SIG-M5 (cell line): ENCODE measurements around the gene RDX.
"Not testable (repeated sequence)": the region's sequence is repeated elsewhere in the genome, so short reads cannot be mapped to it uniquely, and the experiment has no call there.

ENCODE experiments used
- DNase-seq: peaks from one replicate; lab custom pipeline; 2025; lab: John Stamatoyannopoulos, UW

The RDX gene

DNA sequence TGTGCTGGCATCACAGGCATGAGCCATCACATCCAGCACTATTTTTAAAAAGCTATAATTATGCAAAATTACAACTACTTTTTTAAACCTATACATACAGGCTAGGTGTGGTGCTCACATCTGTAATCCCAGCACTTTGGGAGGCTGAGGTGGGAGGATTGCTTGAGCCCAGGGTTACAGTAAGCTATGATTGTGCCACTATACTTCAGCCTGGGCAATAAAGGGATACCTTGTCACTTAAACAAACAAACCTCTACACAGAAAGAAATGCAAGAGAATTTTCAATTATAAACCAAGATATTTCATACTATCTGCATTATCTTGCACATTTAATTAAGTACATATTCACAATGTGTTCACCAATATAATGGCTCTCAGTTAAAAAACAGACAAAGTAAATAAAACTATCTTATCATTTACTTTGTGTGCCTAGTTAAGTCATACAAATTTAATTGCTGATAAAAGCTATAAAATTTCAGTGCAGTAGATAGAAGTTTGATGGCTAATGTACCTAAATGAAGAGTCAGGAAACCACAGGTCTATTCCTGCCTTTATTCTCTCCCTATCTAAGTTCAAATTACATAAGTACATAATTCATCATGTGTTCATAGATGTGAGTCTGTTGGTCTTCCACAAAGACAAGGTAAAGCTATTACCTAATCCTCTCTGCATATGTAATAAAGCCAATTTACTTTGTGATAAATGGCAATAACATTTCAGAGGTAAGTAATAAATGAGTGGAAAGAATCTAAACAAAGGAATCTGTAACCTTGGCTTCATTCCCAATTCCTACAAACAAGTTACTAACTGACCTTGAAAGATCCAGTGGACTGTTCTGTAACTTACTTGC, 9.0 kb upstream of the RDX start:
- no peak for DNase-seq

DNA sequence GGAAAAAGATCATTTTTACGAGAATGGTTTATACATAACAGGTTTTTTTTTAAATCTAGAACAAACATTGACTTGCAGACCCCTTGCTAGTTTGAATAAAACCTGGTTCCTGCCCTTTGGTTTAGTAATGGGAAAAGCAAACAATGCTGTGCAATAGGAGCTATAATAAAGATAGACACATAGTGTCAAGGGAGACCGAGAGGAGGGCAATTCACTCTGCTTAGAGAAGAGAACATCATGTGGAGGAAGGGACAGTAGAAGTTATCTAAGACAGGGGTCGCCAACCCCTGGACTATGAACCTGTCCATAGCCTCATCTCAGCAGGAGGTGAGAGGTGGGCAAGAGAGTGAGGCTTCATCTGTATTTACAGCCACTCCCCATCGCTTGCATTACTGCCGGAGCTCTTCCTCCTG, 7.0 kb upstream of the RDX start:
- no peak for DNase-seq

DNA sequence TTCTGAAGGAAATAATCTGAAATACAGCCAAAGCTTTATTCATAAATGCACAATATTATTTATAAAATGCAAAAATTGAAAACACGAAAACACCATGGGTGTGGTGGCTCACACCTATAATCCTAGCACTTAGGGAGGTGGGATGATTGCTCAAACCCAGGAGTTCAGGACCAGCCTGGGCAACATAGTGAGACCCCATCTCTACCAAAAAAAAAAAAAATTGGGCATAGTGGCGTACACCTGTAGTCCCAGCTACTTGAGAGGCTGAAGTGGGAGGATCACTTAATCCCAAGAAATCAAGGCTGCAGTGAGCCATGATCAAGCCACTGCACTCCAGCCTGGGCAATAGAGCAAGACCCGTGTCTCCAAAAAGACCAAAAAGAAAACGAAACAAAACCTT, 5.2 kb upstream of the RDX start:
- no peak for DNase-seq

DNA sequence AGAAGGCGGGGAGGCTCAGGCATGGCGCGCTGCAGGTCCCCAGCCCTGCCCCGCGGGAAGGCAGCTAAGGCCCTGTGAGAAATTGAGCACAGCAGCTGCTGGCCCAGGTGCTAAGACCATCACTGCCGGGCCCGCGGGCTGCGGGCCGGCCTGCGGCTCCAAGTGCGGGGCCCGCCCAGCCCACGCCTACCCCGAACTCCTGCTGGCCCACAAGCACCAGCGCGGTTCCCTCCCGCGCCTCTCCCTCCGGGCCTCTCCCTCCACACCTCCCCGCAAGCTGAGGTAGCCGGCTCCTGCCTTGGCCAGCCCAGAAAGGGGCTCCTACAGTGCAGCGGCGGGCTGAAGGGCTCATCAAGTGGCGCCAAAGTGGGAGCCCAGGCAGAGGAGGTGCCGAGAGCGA, 4.6 kb upstream of the RDX start:
- no peak for DNase-seq

DNA sequence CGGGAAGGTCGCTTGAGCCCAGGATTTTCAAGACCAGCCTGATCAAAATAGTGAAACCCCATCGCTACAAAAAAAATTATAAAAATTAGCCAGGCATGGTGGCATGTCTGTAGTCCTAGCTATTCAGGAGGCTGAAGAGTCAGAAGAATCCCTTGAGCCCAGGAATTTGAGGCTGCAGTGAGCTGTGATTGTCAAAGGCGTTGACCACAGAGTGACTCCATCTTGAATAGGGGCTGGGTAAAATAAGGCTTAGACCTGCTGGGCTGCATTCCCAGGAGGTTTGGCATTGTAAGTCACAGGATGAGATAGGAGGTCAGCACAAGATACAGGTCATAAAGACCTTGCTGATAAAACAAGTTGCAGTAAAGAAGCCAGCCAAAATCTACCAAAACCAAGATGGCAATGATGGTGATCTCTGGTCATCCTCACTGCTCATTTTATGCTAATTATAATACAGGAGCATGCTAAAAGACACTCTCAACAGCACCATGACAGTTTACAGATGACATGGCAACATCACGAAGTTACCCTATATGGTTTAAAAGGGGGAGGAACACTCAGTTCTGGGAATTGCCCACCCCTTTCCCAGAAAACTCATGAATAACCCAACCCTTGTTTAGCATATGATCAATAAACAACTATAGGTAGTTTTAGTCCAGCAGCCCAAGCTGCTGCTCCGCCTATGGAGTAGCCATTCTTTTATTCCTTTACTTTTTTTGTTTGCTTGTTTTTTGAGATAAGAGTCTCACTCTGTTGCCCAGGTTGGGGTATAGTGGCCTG, 2.8 kb upstream of the RDX start:
- DNase-seq, result no peak

DNA sequence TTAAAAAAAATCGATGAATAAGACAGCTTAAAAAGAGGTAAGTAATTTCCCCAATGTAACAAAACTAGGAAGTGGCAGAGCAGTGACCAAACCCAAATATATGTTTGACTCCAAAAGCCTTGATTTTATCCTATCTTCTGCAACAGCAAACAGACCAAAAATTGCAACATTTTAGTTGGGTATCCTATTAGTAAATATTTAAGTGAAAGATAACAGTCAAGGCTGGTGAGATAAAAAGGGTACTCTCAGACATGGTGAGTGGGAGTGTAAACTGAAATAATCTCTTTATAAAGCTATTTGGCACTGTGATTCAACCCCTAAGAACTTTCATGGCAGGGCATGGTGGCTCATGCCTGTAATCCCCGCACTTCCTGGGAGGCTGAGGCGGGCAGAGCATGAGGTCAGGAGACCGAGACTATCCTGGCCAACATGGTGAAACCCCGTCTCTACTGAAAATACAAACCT, 1.9 kb upstream of the RDX start:
- DNase-seq, result no peak

DNA sequence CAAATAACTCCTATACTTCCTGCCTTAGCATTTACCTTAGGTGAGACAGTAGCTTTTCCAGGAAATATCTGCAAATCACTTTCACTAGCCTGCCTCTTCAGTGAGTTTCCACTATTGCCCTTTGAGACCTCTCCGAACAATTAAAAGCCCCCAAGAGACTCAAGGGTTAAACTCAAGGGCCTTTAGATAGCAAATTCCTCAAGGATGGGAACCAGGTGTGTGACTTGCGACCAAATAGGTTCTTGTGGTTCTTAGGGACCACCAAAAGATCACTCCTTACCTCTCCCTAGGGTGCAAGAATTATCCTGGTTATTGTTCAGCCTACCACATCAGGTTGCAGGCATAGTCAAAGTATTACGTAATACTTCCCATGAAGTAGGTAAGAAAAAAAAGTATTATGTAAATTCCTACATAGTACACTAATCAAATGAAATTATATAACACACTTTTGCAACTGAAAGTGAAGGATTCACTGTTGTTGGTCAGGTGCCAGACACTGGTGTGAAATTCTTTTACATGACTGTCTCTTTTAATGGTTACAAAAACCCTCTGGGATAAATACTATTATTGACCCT, 1.4 kb upstream of the RDX start:
- no peak for DNase-seq

DNA sequence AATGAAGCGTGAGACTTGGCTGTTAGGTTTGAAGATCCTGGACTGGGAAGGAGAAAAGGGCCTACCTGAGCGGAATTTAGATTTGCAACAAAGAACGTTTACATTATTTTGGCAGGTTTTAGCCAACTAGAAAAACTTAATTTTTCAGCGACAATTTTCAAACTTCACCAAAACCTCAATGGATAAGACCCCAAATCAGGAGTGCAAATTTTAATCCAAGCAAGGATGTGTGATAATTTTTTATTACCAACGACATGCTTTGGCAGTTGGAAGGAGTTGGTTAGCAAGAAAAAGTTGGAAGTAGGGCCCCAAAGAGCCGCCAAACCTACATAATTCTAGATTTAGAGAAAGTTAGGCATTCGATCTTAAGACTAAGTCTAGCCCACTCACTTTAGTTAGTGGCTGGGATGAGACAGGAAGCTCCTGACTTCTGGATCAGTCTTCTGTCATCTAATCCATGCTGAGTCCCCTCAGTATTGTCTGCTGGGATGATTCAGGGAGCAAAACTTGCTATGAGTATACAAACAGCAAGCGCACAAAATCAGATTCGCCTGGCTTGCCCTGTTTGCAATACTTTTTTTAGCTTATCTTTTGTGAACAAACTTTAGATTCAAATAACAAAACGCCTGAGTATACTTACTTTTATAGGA, 787 bp upstream of the RDX start:
- DNase-seq, result no peak

DNA sequence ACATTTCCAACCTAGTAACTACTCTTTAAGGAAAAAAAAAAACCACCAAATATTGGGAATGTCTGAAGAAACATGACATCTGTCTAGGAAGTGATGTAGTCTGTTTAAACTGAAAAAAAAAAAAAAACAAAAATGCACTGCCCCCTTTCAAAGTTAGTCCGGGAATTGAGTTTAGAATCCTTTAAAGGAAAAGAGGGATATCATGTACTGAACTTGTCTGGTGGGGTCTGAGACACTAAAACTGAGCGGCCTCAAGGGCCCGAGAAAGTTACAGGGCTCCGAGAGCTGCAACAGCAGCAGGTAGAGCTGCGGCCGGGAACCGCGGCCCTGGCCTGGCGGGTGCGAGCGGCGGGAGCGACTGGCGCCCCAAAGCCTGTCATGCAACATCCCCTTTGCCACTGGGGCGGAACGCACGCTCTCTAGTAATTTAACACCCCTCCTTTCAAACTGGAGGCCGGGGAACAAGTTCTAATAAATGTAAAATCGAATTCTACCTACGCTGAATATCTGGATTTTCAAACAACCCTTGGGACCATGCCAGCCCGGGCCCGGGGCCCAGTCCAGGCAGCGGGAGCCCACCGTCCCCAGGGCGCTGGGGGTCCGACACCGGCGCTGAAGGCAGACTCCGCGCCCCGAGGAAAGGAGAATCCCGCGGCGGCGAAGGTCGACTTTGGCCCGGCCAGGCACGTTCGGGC, 736 bp downstream of the RDX start:
- DNase-seq, result no peak

DNA sequence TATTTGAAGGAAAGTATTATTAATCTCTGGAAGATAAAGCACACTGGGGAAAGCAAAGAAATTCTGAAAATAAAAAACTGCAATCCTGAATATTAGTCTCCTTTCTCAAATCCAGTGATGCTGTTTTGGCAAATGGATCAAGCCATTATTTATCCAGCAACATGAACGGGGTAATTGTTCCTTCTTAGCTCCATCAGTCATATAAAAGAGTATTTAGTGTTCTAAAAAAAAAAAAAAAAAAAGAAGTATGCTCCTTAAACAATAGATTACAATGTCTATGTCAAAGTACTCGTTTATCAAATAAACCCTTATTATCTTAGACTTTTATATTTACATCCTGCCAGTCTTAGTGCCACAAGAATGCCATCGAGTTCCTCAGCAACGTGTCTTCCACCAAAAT, 1.3 kb downstream of the RDX start:
- DNase-seq, result no peak

DNA sequence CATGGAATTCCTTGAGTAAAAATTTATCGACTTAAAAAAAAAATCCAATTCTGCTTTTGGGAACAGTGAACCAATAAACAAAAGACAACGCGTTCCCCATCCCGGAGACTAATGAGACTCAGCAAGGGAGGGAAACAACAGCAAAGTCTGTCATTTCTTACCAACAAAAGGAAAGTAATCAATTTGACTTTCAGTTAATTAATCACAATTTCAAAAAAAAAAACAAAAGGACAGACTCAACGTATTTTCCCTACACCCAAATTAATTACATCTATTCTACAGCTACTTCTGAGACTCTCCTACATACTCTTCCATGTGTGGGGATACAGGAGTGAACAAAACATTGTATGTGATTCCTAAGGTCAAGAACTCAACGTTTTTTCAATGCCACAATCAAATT, 1.9 kb downstream of the RDX start:
- DNase-seq, result no peak

DNA sequence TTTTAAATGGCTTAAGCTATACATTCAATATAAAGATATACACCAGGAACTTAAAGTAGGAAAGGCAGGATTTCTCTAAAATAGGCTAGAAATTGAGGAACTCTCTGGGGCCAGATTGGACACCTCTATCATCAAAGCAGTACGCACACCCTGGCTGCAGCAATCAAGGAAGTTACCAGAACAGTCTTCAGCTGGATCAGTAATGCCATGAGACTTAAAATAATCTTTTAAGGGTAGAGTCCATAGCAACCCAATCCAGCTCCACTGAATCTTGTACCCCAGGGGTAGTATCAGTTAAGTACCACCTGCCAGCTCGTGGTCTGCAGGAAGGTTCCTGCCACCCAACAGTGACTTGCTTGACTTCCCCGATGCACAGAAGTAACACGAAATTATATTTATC, 3.0 kb downstream of the RDX start:
- no peak for DNase-seq

DNA sequence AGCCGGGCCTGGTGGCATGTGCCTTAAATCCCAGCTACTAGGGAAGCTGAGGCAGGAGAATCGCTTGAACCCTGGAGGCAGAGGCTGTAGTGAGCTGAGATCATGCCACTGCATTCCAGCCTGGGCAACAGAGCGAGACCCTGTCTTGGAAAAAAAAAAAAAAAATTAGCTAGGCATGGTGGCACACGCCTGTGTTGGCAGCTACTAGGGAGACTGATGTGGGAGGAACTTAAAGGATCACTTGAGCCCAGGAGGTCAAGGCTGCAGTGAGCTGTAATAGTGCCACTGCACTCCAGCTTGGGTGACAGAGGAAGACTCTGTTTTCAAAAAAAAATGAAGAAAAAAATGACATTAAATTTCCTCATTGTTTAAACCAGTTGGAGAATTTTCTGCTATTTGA, 4.3 kb downstream of the RDX start:
- not testable (repeated sequence) for DNase-seq

DNA sequence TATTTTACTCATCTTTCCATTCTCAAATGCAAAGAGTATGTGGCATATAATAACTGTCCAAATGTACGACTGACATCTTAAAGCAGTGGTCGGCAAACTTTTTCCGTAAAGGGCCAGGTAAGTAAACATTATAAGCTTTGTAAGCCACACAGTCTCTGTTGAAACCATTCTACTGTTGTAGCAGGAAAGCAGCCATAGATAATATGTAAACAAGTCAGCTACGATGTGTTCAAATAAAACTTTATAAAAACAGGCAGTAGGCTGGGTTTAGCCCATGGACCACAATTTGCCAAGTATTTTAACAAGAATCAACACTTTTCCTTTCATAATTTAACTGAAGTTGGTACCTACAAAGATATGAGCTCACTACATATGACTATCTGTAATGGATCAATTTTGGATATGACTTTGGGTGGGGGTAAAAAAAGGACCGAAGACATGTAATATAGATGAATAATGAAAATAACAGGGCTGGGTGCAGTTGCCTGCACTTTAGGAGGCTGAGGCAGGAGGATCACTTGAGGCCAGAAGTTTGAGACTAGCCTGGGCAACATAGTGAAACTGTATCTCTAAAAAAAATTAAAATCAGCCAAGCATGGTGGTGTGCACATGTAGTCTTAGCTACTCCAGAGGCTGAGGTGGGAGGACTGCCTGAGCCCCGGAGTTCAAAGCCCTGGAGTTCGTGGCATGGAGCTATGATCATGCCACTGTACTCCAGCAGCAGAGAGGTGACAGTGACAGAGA, 5.7 kb downstream of the RDX start:
- no peak for DNase-seq

DNA sequence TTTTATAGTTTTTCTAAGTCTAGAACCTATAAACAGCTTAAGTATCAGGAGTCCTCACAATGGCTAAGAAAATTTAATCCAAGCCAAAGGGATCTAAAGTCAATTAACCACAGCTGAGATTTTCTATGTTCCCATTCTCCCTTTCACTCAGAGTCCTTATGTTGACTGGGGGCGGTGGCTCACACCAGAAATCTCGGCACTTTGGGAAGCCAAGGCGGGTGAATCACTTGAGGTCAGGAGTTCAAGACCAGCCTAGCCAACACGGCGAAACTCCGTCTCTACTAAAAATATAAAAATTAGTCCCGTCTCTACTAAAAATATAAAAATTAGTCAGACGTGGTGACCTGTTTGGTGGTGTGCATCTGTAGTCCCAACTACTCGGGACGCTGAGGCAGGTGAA, 6.9 kb downstream of the RDX start:
- no peak for DNase-seq

DNA sequence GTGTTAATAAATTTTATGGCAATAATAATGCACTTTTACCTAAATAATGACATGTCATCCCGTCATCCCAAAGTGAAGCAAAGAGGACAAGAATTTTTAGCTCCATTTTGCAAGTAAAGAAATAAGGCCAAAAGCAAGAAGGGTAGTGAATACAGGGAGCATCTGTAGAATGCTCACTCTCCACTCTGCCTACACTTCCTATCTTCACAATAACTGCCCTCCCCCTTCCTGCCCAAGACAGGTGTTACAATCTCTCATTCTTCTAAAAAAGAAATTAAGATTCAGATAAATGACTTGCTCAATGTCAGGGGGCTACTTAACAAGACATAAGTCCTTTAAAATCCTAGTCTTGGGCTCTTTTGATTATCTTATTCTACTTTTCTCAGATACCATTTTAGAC, 8.9 kb downstream of the RDX start:
- no peak for DNase-seq

DNA sequence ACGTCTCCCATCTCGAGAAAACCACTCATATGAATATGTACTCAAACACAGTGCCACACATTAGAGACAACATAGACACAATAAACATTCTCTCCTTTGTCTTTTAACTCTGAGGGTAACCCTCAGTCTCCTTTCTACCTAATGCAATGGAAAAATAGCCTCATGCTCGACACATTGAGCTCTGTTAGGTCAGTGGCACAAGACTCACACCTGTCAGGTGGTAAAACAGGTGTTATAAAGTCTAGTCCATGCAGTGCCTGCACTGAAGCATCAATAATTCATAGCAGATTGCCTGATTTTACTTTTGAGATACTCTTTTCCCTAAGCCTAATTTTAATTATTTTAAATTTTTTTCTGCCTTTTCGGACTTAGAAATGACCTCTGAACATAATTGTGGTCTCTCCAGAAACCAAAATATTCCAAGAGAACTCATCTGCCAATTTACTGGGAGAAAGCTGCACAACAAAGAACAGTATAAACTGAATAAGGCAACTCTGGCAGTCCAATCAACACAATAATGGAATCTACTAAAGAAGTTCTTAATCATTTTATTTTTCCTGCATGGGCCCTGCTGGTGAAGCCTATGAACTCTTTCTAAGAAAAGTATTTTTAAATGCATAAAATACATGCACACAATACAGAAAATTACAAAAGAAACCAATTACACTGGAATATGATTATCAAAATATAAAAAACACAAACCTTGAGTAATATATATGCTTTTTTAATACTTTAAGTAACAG, 9.9 kb downstream of the RDX start:
- DNase-seq, result no peak

DNA sequence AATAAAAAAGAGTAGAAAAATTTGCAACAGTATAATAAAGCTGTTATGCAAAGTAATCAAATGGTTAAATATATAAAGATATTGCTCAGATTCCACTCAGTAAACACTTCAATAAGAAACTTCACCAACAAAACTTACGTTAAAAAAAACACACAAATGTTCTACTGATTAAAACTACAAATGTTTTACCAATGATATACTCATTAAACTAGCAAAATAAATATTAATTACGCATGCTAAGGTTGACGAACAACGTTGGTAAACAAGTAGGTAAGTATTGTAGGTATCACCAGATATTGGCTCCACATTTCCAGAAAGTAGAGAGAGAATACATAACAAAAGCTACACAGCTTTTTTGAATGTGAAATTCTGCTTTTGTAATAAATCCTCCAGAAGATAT, 12.6 kb downstream of the RDX start:
- DNase-seq, result no peak

DNA sequence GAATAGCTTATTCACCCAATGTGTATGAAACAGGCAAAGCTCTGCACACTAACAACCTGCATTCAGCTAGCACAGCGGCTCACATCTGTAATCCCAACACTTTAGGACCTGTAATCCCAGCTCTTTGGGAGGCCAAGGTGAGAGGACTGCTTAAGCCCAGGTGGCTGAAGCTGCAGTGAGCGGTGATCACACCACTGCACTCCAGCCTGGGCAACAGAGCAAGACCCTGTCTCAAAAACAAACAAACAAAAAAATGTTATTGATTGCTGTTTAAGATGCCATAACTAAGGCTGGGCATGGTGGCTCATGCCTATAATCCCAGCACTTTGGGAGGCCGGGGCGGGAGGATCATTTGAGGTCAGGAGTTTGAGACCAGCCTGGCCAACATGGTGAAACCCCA, 15.8 kb downstream of the RDX start:
- not testable (repeated sequence) for DNase-seq

DNA sequence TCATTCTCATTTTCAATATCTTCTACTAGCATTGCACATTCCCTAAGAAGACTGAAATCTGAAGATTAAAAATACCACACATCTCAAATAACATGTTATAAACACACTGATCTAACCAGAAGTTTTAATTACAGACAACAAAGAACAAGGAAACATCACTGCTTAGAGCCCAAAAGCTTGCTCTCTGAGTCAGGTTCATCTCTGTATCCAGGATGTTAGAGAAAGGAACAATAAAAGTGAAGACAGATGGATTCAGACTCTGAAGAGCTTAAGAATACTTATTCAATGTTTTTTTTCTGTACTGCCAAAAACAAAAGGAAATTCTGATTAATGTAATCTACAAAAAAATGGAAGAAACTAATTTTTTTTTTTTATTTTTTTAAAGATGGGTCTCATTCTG, 16.5 kb downstream of the RDX start:
- no peak for DNase-seq

DNA sequence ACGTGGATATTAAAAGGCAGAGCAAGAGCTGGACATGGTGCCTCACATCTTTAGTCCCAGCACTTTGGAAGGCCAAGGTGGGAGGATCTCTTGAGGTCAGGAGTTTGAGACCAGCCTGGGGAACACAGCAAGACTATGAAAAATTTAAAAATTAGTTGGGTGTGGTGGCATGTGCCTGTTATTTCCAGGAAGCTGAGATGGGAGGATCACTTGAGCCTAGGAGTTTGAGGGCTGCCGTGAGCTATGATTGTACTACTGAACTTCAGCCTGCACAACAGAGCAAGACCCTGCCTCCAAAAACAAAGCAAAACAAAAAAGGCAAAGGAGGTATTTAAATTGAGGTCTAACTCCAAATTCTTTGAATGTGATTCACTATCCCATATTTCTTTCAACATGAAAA, 23.5 kb downstream of the RDX start:
- no peak for DNase-seq
